Measurements from ENCODE around the gene EIF3K. TPM values are rescaled to one million over a fixed set of nuclear protein-coding genes. Genes with fewer than 3 reads are reported as not detected.

Gene EIF3K
- polyA plus RNA-seq, 2 of the 4 experiments (the other 2 are of a cell fraction) = 419 to 937 TPM

DNA sequence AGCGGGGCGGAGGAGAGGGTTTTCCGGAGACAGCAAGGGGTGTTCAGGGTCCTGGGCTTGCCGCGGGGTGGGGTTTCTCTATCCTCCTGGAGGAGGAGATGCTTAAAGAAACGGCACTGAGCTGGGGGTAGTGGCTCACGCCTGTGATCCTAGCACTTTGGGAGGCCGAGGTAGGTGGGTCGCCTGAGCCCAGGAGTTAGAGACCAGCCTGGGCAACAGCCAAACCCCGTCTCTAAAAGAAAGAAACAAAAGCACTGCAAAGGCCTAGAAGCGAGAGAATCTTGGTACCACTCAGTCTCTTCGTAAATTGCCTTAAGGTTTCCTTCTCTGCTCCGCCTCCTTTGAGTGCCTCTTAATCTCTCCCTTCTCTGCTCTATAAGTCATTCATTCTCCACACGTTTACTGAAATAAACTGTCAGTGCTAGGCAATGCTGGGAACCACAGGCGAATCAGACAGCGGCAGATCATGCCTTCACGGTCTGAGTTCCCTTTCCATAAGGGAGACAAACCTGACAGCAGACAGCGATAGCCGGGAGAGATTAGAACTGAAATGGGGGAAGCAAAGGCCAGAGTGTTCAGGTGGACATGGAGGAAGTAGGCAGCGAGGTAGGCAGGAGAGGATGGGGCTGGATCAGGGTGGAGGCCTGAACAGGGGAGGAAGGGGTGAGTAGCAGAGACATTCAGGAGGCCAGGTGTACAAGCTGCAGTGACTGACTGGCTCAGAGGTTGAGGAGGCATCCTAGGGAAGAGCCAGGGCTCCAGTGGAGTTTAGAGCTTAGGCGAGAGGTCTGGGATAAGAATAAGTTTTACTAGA is 580 bp downstream of the EIF3K start:
- FAIRE-seq = no peak
- TF ChIP-seq, protein P1, sequence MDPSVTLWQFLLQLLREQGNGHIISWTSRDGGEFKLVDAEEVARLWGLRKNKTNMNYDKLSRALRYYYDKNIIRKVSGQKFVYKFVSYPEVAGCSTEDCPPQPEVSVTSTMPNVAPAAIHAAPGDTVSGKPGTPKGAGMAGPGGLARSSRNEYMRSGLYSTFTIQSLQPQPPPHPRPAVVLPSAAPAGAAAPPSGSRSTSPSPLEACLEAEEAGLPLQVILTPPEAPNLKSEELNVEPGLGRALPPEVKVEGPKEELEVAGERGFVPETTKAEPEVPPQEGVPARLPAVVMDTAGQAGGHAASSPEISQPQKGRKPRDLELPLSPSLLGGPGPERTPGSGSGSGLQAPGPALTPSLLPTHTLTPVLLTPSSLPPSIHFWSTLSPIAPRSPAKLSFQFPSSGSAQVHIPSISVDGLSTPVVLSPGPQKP (IDR thresholded peaks at IDR 0.05; ENCODE audit: low read depth, low read length) = no peak
- TF ChIP-seq NR3C1 (IDR thresholded peaks at IDR 0.05) (no peak), RAD21 (conservative IDR thresholded peaks at IDR 0.05 in 1 of 2, IDR thresholded peaks at IDR 0.05 in 1 of 2) (0 out of 5 replicates have a peak, but pooled peaks of 1 of the 2 experiments have one; percentile 2), PHF8 (IDR thresholded peaks at IDR 0.05; ENCODE audit: borderline replicate concordance, low read depth) (peak; percentile 75; the same call in 1 of the 2 replicates), SREBF2 (IDR thresholded peaks at IDR 0.05) (no peak), HOXB13 (CRISPR knock-in tag; IDR thresholded peaks at IDR 0.05; ENCODE audit: low read depth) (no peak), FOXS1 (CRISPR knock-in tag; IDR thresholded peaks at IDR 0.05) (no peak), TP53 (CRISPR knock-in tag; IDR thresholded peaks at IDR 0.05) (0 out of 2 replicates have a peak, but pooled peaks have one; percentile 64), KDM5A (IDR thresholded peaks at IDR 0.05) (peak; percentile 27), RFX5 (IDR thresholded peaks at IDR 0.05) (no peak), NPAS2 (CRISPR knock-in tag; IDR thresholded peaks at IDR 0.05; ENCODE audit: borderline replicate concordance) (no peak), FOSB (CRISPR knock-in tag; IDR thresholded peaks at IDR 0.05) (0 out of 2 replicates have a peak, but pooled peaks have one; percentile 61), SMC3 (IDR thresholded peaks at IDR 0.05) (no peak), RCOR1 (IDR thresholded peaks at IDR 0.05; ENCODE audit: low read depth, low read length) (no peak), ZFP36 (IDR thresholded peaks at IDR 0.05; ENCODE audit: borderline replicate concordance, partially characterized antibody) (no peak), HEYL (CRISPR knock-in tag; IDR thresholded peaks at IDR 0.05) (no peak), ZNF302 (CRISPR knock-in tag; IDR thresholded peaks at IDR 0.05) (no peak), TFCP2L1 (CRISPR knock-in tag; IDR thresholded peaks at IDR 0.05) (0 out of 2 replicates have a peak, but pooled peaks have one; percentile 29), HOXB5 (CRISPR knock-in tag; IDR thresholded peaks at IDR 0.05) (no peak), BHLHE40 (IDR thresholded peaks at IDR 0.05; ENCODE audit: low read depth, low read length) (no peak), HOXA7 (CRISPR knock-in tag; IDR thresholded peaks at IDR 0.05) (no peak), MYC (IDR thresholded peaks at IDR 0.05; ENCODE audit: borderline replicate concordance, low read length) (no peak), CHD2 (IDR thresholded peaks at IDR 0.05; ENCODE audit: low read length, partially characterized antibody) (no peak), MAZ (IDR thresholded peaks at IDR 0.05; ENCODE audit: borderline replicate concordance, low read depth, low read length) (no peak), CBX8 (IDR thresholded peaks at IDR 0.05) (no peak), POLR2A (IDR thresholded peaks at IDR 0.05; ENCODE audit: low read length) (no peak)
- TF ChIP-seq, protein P2, sequence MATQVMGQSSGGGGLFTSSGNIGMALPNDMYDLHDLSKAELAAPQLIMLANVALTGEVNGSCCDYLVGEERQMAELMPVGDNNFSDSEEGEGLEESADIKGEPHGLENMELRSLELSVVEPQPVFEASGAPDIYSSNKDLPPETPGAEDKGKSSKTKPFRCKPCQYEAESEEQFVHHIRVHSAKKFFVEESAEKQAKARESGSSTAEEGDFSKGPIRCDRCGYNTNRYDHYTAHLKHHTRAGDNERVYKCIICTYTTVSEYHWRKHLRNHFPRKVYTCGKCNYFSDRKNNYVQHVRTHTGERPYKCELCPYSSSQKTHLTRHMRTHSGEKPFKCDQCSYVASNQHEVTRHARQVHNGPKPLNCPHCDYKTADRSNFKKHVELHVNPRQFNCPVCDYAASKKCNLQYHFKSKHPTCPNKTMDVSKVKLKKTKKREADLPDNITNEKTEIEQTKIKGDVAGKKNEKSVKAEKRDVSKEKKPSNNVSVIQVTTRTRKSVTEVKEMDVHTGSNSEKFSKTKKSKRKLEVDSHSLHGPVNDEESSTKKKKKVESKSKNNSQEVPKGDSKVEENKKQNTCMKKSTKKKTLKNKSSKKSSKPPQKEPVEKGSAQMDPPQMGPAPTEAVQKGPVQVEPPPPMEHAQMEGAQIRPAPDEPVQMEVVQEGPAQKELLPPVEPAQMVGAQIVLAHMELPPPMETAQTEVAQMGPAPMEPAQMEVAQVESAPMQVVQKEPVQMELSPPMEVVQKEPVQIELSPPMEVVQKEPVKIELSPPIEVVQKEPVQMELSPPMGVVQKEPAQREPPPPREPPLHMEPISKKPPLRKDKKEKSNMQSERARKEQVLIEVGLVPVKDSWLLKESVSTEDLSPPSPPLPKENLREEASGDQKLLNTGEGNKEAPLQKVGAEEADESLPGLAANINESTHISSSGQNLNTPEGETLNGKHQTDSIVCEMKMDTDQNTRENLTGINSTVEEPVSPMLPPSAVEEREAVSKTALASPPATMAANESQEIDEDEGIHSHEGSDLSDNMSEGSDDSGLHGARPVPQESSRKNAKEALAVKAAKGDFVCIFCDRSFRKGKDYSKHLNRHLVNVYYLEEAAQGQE (IDR thresholded peaks at IDR 0.05) = no peak
- TF ChIP-seq, protein P3, sequence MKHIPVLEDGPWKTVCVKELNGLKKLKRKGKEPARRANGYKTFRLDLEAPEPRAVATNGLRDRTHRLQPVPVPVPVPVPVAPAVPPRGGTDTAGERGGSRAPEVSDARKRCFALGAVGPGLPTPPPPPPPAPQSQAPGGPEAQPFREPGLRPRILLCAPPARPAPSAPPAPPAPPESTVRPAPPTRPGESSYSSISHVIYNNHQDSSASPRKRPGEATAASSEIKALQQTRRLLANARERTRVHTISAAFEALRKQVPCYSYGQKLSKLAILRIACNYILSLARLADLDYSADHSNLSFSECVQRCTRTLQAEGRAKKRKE (CRISPR knock-in tag; IDR thresholded peaks at IDR 0.05; ENCODE audit: low read depth) = no peak
- TF ChIP-seq, protein P4, sequence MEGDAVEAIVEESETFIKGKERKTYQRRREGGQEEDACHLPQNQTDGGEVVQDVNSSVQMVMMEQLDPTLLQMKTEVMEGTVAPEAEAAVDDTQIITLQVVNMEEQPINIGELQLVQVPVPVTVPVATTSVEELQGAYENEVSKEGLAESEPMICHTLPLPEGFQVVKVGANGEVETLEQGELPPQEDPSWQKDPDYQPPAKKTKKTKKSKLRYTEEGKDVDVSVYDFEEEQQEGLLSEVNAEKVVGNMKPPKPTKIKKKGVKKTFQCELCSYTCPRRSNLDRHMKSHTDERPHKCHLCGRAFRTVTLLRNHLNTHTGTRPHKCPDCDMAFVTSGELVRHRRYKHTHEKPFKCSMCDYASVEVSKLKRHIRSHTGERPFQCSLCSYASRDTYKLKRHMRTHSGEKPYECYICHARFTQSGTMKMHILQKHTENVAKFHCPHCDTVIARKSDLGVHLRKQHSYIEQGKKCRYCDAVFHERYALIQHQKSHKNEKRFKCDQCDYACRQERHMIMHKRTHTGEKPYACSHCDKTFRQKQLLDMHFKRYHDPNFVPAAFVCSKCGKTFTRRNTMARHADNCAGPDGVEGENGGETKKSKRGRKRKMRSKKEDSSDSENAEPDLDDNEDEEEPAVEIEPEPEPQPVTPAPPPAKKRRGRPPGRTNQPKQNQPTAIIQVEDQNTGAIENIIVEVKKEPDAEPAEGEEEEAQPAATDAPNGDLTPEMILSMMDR (IDR thresholded peaks at IDR 0.05) = no peak
- TF ChIP-seq, protein P5, sequence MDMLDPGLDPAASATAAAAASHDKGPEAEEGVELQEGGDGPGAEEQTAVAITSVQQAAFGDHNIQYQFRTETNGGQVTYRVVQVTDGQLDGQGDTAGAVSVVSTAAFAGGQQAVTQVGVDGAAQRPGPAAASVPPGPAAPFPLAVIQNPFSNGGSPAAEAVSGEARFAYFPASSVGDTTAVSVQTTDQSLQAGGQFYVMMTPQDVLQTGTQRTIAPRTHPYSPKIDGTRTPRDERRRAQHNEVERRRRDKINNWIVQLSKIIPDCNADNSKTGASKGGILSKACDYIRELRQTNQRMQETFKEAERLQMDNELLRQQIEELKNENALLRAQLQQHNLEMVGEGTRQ (IDR thresholded peaks at IDR 0.05) = no peak

More for the DNA sequence above, 580 bp downstream of the EIF3K start:
- Histone ChIP-seq H3K4me3 (peak overlapping the region; percentile 86), H3K4me1 (peaks cover 14% of the 10 kb centered on the region), H3K9me3 (no peaks in the 10 kb centered on the region), H3K27ac (peak overlapping the region; percentile 84 to 86), H3K4me2 (peak overlapping the region; percentile 99)
- WGBS (ENCODE audit: missing lambda C conversion rate) = 6% methylated on average over 21 of the region's 21 CpGs
- CTCF ChIA-PET = interaction anchor here (0.8 to 5.9 kb wide), 13 partner anchors 8 to 250 kb away, joined by 3 to 134 read pairs (median 5); partner anchors contain the start of gene FAM98C
- ATAC-seq (peak in 1 of 2 experiments; percentile 53; a peak in 5 of 6 replicates), DNase-seq (ENCODE audit: low read depth in 1 of 2, low spot score in 1 of 2) (no peak)
- POLR2A ChIA-PET = interaction anchor here (0.5 to 2.8 kb wide), 40 partner anchors 8 to 312 kb away, joined by 3 to 28 read pairs (median 5); partner anchors contain the start of genes ACTN4, FAM98C, GGN and MRPS12
